NCI-H82 treated with DMSO at 0.1 percent for 48 hours (cell line): ENCODE results near the gene AADACL2.
"Not testable (repeated sequence)": the region's sequence is repeated elsewhere in the genome, so short reads cannot be mapped to it uniquely, and the experiment has no call there.

Source experiments
- DNase-seq: peaks from one replicate; lab custom pipeline; 2025; ENCODE audit not compliant: unreplicated experiment; lab: John Stamatoyannopoulos, UW

Gene AADACL2

GRCh38 chr3:151764699-151765098 lies 31.0 kb downstream of the AADACL2 start:
- DNase-seq = not testable (repeated sequence)

DNA sequence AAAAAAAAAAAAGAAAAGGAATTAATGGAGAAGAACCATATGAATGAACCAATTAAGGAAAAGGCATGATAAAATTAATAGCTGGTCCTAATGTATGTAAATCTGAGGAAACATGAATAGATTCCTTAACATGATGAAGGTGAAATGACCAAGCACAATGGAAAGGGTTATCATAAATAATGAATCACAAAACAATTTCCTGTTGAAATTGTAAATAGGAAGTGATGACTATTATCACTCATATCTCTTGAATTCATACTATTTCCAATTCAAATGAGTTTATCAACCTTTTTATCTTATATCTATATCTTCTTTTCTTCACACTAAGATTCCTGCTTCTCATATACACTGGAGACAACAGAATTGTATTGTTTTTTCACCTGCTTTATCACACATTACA lies 32.0 kb downstream of the AADACL2 start:
- DNase-seq = no peak

DNA sequence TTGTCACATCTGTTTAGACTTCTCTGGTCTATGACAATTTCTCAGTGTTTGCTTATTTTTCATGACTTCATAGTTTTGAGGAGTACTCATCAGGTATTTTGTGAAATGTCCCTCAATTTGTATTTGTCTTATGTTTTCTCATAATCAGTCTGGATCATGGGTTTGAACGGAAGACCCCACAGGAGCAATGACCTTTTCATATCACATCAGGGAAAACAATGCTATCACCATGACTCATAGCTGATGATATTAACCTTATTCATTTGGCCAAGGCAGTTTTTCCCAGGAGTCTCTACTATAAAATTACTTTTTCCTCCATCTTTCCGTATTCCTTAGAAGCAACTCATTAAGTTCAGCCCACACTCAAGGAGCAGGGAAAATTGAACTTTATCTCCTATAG lies 32.7 kb downstream of the AADACL2 start:
- no peak for DNase-seq

GRCh38 chr3:151768393-151768930 lies 34.7 kb downstream of the AADACL2 start:
- no peak for DNase-seq

DNA sequence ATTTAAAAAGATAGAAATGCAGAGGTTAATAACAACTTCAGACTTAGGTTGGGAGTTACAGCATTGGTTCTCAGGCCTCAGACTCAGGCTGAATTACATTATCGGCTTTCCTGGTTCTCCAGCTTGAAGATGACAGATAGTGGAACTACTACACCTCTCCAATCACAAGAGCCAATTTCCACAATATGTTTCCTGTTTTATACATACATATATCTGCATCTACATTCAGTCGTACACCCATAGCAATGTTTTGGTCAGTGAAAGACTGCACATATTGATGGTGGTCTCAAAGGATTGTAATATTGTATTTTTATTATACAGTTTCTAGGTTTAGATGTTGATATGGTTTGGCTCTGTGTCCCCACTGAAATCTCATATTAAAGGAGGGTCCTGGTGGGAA lies 35.4 kb downstream of the AADACL2 start:
- DNase-seq = no peak

GRCh38 chr3:151770956-151771355 lies 37.2 kb downstream of the AADACL2 start:
- no peak for DNase-seq

DNA sequence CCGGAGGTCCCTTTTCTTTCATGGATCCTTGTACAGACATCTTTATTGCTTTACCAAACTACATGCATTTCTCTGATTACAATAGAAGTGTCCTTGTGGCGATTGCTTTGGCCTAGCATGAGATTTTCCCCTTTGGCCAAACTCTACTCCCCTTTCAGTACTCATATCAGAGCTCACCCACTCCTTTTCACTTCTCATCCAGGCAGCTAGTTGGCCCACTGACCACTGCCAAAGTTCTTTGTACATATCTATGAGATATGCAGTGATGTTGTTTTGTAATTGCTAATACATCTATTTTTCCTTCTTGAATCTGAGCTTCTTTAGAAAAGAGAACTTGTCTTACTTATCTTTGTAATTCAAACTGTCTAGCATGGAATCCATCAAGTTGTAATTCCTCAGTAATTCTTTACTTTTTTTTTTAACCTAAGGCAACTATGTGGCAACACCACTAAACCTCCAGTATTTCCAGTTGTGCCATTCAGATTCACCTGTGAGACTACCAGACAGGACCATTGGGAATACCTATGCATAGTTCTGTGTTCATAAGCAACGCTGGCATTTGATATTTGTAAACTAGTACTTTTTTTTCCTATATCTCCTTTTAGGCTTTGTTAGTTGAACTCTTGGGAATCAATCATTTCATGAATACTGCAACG lies 39.2 kb downstream of the AADACL2 start:
- DNase-seq = no peak

DNA sequence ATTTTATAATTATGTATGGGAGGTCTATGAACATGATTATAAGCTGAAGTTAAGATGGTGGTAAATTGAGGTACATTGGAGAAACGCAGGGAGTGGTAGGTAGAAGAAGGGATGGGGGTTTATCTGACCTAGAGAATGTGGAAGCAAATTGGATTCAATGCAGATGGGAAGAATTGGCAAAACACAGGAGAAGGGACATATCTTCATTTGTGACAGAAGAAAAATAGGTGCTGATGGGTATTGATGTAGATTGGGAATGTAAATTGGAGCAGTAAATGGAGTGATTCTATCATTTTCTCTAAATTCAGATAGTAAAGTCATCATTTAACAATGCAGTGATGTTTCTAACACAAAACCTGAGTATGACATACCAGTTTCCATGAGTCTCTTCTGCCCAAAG lies 40.5 kb downstream of the AADACL2 start:
- DNase-seq = no peak

DNA sequence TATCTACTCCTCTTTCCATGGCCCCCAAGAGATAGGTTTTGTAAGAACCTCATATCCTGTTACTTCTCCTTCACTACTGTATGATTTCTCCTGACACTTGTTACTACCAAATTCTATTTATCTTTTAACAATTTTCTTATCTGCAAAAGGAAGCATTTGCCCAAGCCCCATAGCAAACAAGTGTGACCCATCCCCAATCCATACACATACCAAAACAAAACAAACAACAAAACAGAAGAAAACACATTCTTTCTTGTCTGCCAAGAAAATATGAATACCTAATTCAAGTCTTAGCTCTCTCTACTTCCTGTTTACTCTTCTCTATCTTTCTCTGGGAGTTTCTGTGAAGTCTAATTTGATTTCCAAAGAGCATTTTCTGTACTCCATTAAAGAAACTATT lies 41.2 kb downstream of the AADACL2 start:
- DNase-seq = no peak

GRCh38 chr3:151775314-151776258 lies 41.9 kb downstream of the AADACL2 start:
- no peak for DNase-seq

DNA sequence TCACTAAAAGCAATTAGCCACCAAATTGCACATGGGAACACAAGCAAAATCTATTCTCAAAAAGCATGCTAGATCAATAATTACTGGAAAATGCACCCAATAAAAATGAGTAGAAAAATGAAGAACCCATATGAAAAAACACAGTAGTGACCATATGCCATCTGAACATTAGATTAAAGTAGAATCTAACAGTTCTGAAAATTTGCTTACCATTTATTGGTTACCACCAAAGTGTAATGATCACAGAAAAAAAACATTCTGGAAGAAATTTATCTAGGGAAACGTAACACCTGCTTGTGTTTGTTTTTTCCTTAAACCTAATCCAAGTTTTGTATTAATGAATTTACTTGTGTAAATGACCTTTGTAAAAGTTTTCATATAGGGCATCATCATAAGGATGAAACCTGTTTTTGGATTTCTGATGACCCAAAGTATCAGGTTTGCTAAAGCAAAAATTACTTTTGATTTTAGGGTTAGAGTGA lies 42.6 kb downstream of the AADACL2 start:
- DNase-seq = no peak

DNA sequence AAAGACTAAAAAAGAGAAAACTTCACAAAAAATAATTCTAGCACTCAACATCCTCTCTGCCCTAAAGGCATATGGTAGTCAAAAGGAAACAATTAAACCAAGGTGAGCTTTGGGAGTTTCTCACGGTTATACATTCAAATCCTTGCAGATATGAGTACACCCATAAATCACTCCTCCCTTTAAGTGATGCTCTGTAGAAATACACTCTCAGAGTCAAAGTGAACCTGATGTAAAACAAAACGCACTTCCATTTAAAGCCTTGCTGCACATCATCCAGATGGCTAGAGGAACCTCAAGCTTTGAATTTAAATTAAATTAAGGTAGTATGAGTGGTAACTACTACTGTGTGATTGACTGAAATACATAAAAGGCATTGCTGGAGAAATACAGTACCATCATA lies 44.2 kb downstream of the AADACL2 start:
- no peak for DNase-seq

- DNase-seq = no peak
Measured at GRCh38 chr3:151787626-151788025, 53.9 kb downstream of the AADACL2 start.

DNA sequence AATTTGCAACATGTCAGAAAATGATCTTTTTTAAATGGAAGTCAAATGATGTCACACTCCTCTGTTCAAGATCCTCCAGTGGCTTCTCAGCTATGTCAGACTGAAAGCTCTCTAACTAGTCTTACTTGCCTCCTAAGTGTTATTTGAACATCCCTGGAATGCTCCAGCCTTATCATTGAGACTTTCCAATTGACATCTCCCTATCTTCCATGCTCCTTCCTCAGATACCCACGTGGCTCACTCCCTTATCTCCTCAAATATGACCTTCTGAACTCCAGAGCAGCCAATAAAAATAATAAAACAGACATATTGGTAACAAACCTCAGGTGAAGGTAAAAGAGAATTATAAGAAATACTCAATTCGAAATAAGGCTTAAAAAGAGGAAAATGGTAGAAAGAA lies 54.7 kb downstream of the AADACL2 start:
- DNase-seq = no peak

- DNase-seq = no peak
Measured at GRCh38 chr3:151789853-151790463, 56.2 kb downstream of the AADACL2 start.

DNA sequence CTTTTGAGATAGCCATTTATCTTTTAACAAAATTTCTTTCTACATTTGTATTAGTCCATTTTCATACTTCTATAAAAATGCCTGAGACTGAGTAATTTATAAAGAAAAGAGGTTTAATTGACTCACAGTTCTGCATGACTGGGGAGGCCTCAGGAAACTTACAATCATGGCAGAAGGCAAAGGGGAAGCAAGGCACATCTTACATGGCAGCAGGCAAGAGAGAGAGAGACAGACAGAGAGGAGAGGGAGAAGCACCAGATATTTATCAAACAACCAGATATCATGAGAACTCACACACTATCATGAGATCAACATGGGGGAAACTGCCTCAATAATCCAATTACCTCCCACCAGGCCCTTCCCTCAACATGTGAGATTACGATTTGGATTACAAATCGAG lies 57.0 kb downstream of the AADACL2 start:
- not testable (repeated sequence) for DNase-seq

DNA sequence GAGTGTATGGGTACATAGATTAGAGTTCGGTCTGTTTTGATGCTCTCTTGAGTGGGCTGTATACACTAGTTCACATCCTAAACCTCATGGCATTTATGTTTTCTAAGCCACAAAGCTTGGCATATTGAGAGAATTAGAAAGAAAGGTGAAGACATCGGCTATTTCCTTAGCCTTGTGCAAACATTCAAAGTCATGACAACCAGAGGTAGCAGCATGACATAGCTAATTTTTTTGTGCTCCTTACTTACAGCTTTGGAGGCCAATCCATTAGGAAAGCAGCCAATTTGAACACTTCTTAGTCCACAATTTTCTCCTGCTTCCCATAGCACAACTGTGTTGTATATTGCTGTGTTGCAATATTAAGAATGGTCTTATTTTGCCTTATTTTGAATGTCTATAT lies 58.7 kb downstream of the AADACL2 start:
- no peak for DNase-seq

DNA sequence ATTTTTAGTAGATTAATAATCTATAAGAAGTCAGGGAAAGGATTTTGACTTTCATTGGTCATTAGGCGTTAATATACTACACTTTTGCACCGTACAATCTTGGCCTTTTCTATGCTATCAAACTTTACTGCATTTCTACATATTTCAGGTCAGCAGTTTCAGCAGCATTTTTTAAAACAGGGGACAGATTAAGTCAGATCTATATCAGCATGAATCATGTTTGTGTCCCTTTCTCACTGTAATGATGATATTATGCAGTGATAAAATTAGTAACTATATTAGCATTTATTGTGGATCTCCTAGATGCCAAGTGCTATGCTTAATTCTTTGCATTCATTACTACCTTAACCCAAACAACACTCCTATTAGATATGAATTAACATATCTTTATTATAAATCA lies 59.9 kb downstream of the AADACL2 start:
- no peak for DNase-seq

DNA sequence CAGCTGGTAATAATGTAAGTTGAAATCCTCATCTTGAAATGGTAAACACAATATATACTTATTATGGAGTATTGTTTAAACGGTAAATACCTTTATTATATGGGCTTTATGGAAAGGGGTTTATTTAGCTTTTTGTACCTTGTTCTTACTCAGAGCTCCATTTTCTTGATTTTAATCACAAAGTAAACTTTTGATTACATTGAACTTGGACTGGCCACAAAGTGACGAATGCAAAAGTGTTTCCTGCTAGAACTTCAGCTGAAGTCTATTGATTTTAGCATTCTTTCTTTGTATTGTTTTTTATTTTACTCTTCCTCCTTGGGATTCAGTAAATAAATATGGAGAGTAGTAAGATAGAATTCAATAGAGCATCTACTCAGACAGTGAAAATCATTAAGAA lies 60.4 kb downstream of the AADACL2 start:
- no peak for DNase-seq

DNA sequence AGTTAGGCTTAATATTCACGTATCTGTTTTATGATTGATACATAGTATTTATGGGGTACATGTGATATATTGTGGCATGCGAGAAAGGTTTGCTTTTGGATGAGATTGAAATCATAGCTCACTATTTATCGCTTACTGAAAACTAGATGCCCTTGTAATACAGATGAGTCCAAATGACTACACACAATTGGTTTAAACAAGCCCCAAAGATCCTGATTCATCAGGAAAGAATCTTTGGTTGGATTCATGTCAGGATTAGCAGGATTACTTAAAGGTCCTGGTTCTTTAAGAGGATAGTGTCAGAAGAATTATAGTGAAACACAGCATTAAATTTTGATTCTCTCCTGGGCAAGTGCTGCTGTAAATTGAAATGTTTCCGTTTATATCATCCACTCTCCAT lies 61.5 kb downstream of the AADACL2 start:
- no peak for DNase-seq

- DNase-seq = no peak
Measured at GRCh38 chr3:151796105-151796680, 62.5 kb downstream of the AADACL2 start.
